ENCODE measurements around the gene GALNT7.

GALNT7 gene

GRCh38 chr4:173128199-173128890, 40.3 kb upstream of the GALNT7 start:
- TF ChIP-seq, protein P1, sequence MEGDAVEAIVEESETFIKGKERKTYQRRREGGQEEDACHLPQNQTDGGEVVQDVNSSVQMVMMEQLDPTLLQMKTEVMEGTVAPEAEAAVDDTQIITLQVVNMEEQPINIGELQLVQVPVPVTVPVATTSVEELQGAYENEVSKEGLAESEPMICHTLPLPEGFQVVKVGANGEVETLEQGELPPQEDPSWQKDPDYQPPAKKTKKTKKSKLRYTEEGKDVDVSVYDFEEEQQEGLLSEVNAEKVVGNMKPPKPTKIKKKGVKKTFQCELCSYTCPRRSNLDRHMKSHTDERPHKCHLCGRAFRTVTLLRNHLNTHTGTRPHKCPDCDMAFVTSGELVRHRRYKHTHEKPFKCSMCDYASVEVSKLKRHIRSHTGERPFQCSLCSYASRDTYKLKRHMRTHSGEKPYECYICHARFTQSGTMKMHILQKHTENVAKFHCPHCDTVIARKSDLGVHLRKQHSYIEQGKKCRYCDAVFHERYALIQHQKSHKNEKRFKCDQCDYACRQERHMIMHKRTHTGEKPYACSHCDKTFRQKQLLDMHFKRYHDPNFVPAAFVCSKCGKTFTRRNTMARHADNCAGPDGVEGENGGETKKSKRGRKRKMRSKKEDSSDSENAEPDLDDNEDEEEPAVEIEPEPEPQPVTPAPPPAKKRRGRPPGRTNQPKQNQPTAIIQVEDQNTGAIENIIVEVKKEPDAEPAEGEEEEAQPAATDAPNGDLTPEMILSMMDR (IDR thresholded peaks at IDR 0.05; ENCODE audit: low read depth, low read length), result no peak
- no peak overlapping the region for H3K4me3 ChIP-seq (replicated peaks in 1 of 2; ENCODE audit: low read depth in 2 of 2, low read length in 2 of 2)
- DNase-seq (ENCODE audit: low read depth in 2 of 2), result no peak

DNA sequence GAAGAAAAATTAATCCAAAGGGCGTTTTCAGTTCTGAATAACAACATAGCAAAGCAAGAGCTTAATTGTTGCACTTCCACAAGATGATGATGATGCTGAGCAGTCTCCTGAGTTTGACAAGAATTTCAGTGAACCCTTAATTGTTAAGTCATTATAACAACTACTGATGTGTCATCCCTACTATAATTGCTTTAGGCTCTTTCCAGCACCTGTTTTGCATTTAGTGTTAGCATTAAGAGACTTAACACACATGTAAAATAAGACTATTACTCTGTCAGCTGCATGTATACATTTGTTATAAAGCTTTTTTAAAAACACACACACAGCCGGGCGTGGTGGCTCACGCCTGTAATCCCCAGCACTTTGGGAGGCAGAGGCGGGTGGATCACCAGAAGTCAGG, 37.9 kb upstream of the GALNT7 start:
- TF ChIP-seq, protein P1 (IDR thresholded peaks at IDR 0.05; ENCODE audit: low read depth, low read length), result no peak
- no peak for DNase-seq (ENCODE audit: low read depth in 2 of 2)
- no peak overlapping the region for H3K4me3 ChIP-seq (replicated peaks in 1 of 2; ENCODE audit: low read depth in 2 of 2, low read length in 2 of 2)

GRCh38 chr4:173134426-173134825, 34.2 kb upstream of the GALNT7 start:
- TF ChIP-seq, protein P1 (IDR thresholded peaks at IDR 0.05; ENCODE audit: low read depth, low read length), result no peak
- no peak for DNase-seq (ENCODE audit: low read depth in 2 of 2)
- H3K4me3 ChIP-seq (replicated peaks in 1 of 2; ENCODE audit: low read depth in 2 of 2, low read length in 2 of 2), result no peak overlapping the region

- DNase-seq (ENCODE audit: low read depth in 2 of 2), result peak; percentile 42 to 78
- TF ChIP-seq, protein P1 (IDR thresholded peaks at IDR 0.05; ENCODE audit: low read depth, low read length), result no peak
Measured at GRCh38 chr4:173135241-173135847, 33.3 kb upstream of the GALNT7 start.

GRCh38 chr4:173138624-173139023, 30.0 kb upstream of the GALNT7 start:
- TF ChIP-seq, protein P1 (IDR thresholded peaks at IDR 0.05; ENCODE audit: low read depth, low read length), result no peak
- H3K4me3 ChIP-seq (replicated peaks in 1 of 2; ENCODE audit: low read depth in 2 of 2, low read length in 2 of 2), result no peak overlapping the region
- DNase-seq (ENCODE audit: low read depth in 2 of 2), result no peak

More at GRCh38 chr4:173135241-173135847, 33.3 kb upstream of the GALNT7 start:
- no peak overlapping the region for H3K4me3 ChIP-seq (replicated peaks in 1 of 2; ENCODE audit: low read depth in 2 of 2, low read length in 2 of 2)

- DNase-seq (ENCODE audit: low read depth in 2 of 2), result no peak
- TF ChIP-seq, protein P1 (IDR thresholded peaks at IDR 0.05; ENCODE audit: low read depth, low read length), result no peak
- no peak overlapping the region for H3K4me3 ChIP-seq (replicated peaks in 1 of 2; ENCODE audit: low read depth in 2 of 2, low read length in 2 of 2)
Measured at GRCh38 chr4:173139561-173139960, 29.1 kb upstream of the GALNT7 start.

Data from cardiac fibroblast (primary cell).